HEK293 (cell line): ENCODE measurements around the gene SIK3.

Source experiments
- CTCF ChIA-PET: fragments of 350-600 bp; formaldehyde crosslinking; extraction: SDS; loops from one replicate; lab custom pipeline; 2021; ENCODE audit warnings: antibody characterized with exemption; lab: Yijun Ruan, JAX
- POLR2A ChIA-PET: fragments of 300-600 bp; formaldehyde crosslinking; extraction: SDS; loops from one replicate; lab custom pipeline; 2020; ENCODE audit warnings: antibody characterized with exemption, inconsistent platforms; lab: Yijun Ruan, JAX
- H3K27ac ChIP-seq: fragments of 200-500 bp; sonication (Bioruptor generic); 2 replicates; pipeline ENCODE4 v1.5.1; 2014; ENCODE audit warnings: low read depth, low read length, control low read depth, inconsistent platforms; ENCODE audit errors: extremely low read depth
- H3K36me3 ChIP-seq, 2 experiments: fragments of 200-500 bp in 1 of 2; sonication (Bioruptor generic) in 1 of 2; 1 replicate in 1 of 2; 2 replicates in 1 of 2; pipeline ENCODE4 v1.5.1; 2014 to 2017; ENCODE audit warnings: inconsistent platforms in 2 of 2, low read length in 2 of 2; ENCODE audit not compliant: control insufficient read depth in 2 of 2, insufficient read depth in 1 of 2
- H3K4me1 ChIP-seq: fragments of 200-500 bp; sonication (Bioruptor generic); 2 replicates; pipeline ENCODE4 v1.5.1; 2014; ENCODE audit warnings: mild to moderate bottlenecking, low read length, inconsistent platforms; ENCODE audit not compliant: control insufficient read depth, insufficient read depth
- H3K4me3 ChIP-seq: 2 replicates; pipeline ENCODE4 v1.5.1; 2011; ENCODE audit warnings: low read depth, mild to moderate bottlenecking, control low read depth, low read length, moderate library complexity
- H3K9me3 ChIP-seq: fragments of 200-500 bp; sonication (Bioruptor generic); 2 replicates; pipeline ENCODE4 v1.5.1; 2014; ENCODE audit warnings: low read depth, low read length, inconsistent platforms; ENCODE audit not compliant: control insufficient read depth, insufficient read depth
- BCL11A ChIP-seq: fragments of 450-650 bp; formaldehyde crosslinking; IDR thresholded peaks from 2 replicates; pipeline ENCODE4 v1.5.1; 2016; ENCODE audit warnings: low read depth, missing biosample characterization, missing genetic modification characterization
- EGR2 ChIP-seq: fragments of 450-650 bp; formaldehyde crosslinking; IDR thresholded peaks from 2 replicates; pipeline ENCODE4 v1.5.1; 2016; ENCODE audit warnings: low read depth, missing biosample characterization, missing genetic modification characterization
- INSM2 ChIP-seq: fragments of 450-650 bp; formaldehyde crosslinking; IDR thresholded peaks from 2 replicates; pipeline ENCODE4 v1.5.1; 2016; ENCODE audit warnings: missing biosample characterization, missing genetic modification characterization
- MEIS1 ChIP-seq: sonication (generic); formaldehyde crosslinking; IDR thresholded peaks from 2 replicates; pipeline ENCODE4 v1.8.1; 2022; ENCODE audit warnings: missing genetic modification reagents, mild to moderate bottlenecking, borderline replicate concordance
- PATZ1 ChIP-seq: fragments of 450-650 bp; formaldehyde crosslinking; IDR thresholded peaks from 2 replicates; pipeline ENCODE4 v1.5.1; 2016; ENCODE audit warnings: missing biosample characterization, missing genetic modification characterization
- REPIN1 ChIP-seq: fragments of 450-650 bp; formaldehyde crosslinking; IDR thresholded peaks from 2 replicates; pipeline ENCODE4 v1.5.1; 2017; ENCODE audit warnings: missing biosample characterization, missing genetic modification characterization, low read depth
- SETDB1 ChIP-seq: IDR thresholded peaks from one replicate; pipeline ENCODE4 v1.6.1; 2017; ENCODE audit warnings: mild to moderate bottlenecking, low read length, moderate library complexity, mixed read lengths; ENCODE audit not compliant: insufficient read length
- WT1 ChIP-seq: fragments of 450-650 bp; formaldehyde crosslinking; IDR thresholded peaks from 2 replicates; pipeline ENCODE4 v1.5.1; 2016; ENCODE audit warnings: missing biosample characterization, missing genetic modification characterization
- ZBTB8A ChIP-seq: fragments of 450-650 bp; formaldehyde crosslinking; IDR thresholded peaks from 2 replicates; pipeline ENCODE4 v1.5.1; 2016; ENCODE audit warnings: missing biosample characterization, missing genetic modification characterization
- ZNF140 ChIP-seq: fragments of 450-650 bp; formaldehyde crosslinking; IDR thresholded peaks from 2 replicates; pipeline ENCODE4 v1.5.1; 2016; ENCODE audit warnings: missing biosample characterization, missing genetic modification characterization
- ZNF223 ChIP-seq: fragments of 450-650 bp; formaldehyde crosslinking; IDR thresholded peaks from 2 replicates; pipeline ENCODE4 v1.5.1; 2016; ENCODE audit warnings: missing biosample characterization, missing genetic modification characterization
- ZNF335 ChIP-seq: fragments of 450-650 bp; formaldehyde crosslinking; conservative IDR thresholded peaks from 2 replicates; pipeline ENCODE4 v1.5.1; 2016; ENCODE audit warnings: missing biosample characterization, missing genetic modification characterization
- ZNF530 ChIP-seq: fragments of 450-650 bp; formaldehyde crosslinking; IDR thresholded peaks from 2 replicates; pipeline ENCODE4 v1.5.1; 2016; ENCODE audit warnings: low read depth, missing biosample characterization, missing genetic modification characterization
- ZNF704 ChIP-seq: fragments of 450-650 bp; formaldehyde crosslinking; IDR thresholded peaks from 2 replicates; pipeline ENCODE4 v1.5.1; 2016; ENCODE audit warnings: missing biosample characterization, missing genetic modification characterization
- ZNF76 ChIP-seq: fragments of 450-650 bp; formaldehyde crosslinking; IDR thresholded peaks from 2 replicates; pipeline ENCODE4; 2016; ENCODE audit warnings: low read depth, missing biosample characterization, missing genetic modification characterization, borderline replicate concordance
- ZSCAN23 ChIP-seq: fragments of 450-650 bp; formaldehyde crosslinking; IDR thresholded peaks from 2 replicates; pipeline ENCODE4 v1.5.1; 2016; ENCODE audit warnings: missing biosample characterization, missing genetic modification characterization
- ZXDB ChIP-seq: fragments of 450-650 bp; formaldehyde crosslinking; IDR thresholded peaks from 2 replicates; pipeline ENCODE4 v1.5.1; 2016; ENCODE audit warnings: missing biosample characterization, missing genetic modification characterization
- TF ChIP-seq, protein P1 (sequence below): fragments of 450-650 bp; formaldehyde crosslinking; IDR thresholded peaks from 2 replicates; pipeline ENCODE4 v1.5.1; 2016; ENCODE audit warnings: missing biosample characterization, missing genetic modification characterization, borderline replicate concordance
- TF ChIP-seq, protein P2 (sequence below): sonication (generic); formaldehyde crosslinking; IDR thresholded peaks from 2 replicates; pipeline ENCODE4 v1.8.1; 2022; ENCODE audit warnings: mild to moderate bottlenecking, moderate library complexity, missing genetic modification reagents
- TF ChIP-seq, protein P3 (sequence below): fragments of 450-650 bp; IDR thresholded peaks from 2 replicates; pipeline ENCODE4 v1.5.1; 2018; ENCODE audit warnings: missing biosample characterization, missing genetic modification characterization

SIK3 gene

GRCh38 chr11:117097389-117098268, 599 bp downstream of the SIK3 start (continued):
- TF ChIP-seq, protein P1, sequence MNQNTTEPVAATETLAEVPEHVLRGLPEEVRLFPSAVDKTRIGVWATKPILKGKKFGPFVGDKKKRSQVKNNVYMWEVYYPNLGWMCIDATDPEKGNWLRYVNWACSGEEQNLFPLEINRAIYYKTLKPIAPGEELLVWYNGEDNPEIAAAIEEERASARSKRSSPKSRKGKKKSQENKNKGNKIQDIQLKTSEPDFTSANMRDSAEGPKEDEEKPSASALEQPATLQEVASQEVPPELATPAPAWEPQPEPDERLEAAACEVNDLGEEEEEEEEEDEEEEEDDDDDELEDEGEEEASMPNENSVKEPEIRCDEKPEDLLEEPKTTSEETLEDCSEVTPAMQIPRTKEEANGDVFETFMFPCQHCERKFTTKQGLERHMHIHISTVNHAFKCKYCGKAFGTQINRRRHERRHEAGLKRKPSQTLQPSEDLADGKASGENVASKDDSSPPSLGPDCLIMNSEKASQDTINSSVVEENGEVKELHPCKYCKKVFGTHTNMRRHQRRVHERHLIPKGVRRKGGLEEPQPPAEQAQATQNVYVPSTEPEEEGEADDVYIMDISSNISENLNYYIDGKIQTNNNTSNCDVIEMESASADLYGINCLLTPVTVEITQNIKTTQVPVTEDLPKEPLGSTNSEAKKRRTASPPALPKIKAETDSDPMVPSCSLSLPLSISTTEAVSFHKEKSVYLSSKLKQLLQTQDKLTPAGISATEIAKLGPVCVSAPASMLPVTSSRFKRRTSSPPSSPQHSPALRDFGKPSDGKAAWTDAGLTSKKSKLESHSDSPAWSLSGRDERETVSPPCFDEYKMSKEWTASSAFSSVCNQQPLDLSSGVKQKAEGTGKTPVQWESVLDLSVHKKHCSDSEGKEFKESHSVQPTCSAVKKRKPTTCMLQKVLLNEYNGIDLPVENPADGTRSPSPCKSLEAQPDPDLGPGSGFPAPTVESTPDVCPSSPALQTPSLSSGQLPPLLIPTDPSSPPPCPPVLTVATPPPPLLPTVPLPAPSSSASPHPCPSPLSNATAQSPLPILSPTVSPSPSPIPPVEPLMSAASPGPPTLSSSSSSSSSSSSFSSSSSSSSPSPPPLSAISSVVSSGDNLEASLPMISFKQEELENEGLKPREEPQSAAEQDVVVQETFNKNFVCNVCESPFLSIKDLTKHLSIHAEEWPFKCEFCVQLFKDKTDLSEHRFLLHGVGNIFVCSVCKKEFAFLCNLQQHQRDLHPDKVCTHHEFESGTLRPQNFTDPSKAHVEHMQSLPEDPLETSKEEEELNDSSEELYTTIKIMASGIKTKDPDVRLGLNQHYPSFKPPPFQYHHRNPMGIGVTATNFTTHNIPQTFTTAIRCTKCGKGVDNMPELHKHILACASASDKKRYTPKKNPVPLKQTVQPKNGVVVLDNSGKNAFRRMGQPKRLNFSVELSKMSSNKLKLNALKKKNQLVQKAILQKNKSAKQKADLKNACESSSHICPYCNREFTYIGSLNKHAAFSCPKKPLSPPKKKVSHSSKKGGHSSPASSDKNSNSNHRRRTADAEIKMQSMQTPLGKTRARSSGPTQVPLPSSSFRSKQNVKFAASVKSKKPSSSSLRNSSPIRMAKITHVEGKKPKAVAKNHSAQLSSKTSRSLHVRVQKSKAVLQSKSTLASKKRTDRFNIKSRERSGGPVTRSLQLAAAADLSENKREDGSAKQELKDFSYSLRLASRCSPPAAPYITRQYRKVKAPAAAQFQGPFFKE (tag by site-specific recombination) = no peak
- TF ChIP-seq BCL11A (tag by site-specific recombination) (no peak), ZNF335 (peak; percentile 58), ZNF530 (tag by site-specific recombination) (no peak), ZXDB (tag by site-specific recombination) (0 out of 2 replicates have a peak, but pooled peaks have one; percentile 22), SETDB1 (no peak), MEIS1 (CRISPR knock-in tag) (0 out of 2 replicates have a peak, but pooled peaks have one; percentile 26), PATZ1 (tag by site-specific recombination) (peak; percentile 48; the same call in 1 of the 2 replicates), ZNF76 (tag by site-specific recombination) (peak; percentile 44; the same call in 1 of the 2 replicates), ZNF223 (tag by site-specific recombination) (peak; percentile 61; the same call in 1 of the 2 replicates), ZSCAN23 (tag by site-specific recombination) (no peak), WT1 (no peak), EGR2 (tag by site-specific recombination) (no peak), ZBTB8A (peak; percentile 47)
- TF ChIP-seq, protein P2, sequence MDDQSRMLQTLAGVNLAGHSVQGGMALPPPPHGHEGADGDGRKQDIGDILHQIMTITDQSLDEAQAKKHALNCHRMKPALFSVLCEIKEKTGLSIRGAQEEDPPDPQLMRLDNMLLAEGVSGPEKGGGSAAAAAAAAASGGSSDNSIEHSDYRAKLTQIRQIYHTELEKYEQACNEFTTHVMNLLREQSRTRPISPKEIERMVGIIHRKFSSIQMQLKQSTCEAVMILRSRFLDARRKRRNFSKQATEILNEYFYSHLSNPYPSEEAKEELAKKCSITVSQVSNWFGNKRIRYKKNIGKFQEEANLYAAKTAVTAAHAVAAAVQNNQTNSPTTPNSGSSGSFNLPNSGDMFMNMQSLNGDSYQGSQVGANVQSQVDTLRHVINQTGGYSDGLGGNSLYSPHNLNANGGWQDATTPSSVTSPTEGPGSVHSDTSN (CRISPR knock-in tag) = 0 out of 2 replicates have a peak, but pooled peaks have one; percentile 49

- Histone ChIP-seq H3K4me3 (peak overlapping the region; percentile 96), H3K4me1 (no peaks in the 10 kb centered on the region), H3K27ac (no peak overlapping the region), H3K36me3 (no peaks in the 10 kb centered on the region), H3K9me3 (no peaks in the 10 kb centered on the region)
- ChIA-PET POLR2A (interaction anchor here (0.7 to 2.5 kb wide), 2 partner anchors 48 to 207 kb away, joined by 3 to 7 read pairs; partner anchors contain the start of gene PAFAH1B2), CTCF (interaction anchor here (0.7 to 1.0 kb wide), 4 partner anchors 9 to 124 kb away, joined by 3 to 7 read pairs (median 5); no protein-coding TSS in a partner anchor)
- TF ChIP-seq, protein P3, sequence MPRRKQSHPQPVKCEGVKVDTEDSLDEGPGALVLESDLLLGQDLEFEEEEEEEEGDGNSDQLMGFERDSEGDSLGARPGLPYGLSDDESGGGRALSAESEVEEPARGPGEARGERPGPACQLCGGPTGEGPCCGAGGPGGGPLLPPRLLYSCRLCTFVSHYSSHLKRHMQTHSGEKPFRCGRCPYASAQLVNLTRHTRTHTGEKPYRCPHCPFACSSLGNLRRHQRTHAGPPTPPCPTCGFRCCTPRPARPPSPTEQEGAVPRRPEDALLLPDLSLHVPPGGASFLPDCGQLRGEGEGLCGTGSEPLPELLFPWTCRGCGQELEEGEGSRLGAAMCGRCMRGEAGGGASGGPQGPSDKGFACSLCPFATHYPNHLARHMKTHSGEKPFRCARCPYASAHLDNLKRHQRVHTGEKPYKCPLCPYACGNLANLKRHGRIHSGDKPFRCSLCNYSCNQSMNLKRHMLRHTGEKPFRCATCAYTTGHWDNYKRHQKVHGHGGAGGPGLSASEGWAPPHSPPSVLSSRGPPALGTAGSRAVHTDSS = no peak
- TF ChIP-seq ZNF704 (no peak), REPIN1 (no peak), EGR2 (tag by site-specific recombination) (no peak), ZNF140 (tag by site-specific recombination) (no peak), INSM2 (tag by site-specific recombination) (no peak)
Observed at GRCh38 chr11:117097014-117097388, 1.2 kb downstream of the SIK3 start.
